ENCODE results near the gene DLGAP1.
"Not testable (repeated sequence)": the region's sequence is repeated elsewhere in the genome, so short reads cannot be mapped to it uniquely, and the experiment has no call there.

DLGAP1 gene

DNA sequence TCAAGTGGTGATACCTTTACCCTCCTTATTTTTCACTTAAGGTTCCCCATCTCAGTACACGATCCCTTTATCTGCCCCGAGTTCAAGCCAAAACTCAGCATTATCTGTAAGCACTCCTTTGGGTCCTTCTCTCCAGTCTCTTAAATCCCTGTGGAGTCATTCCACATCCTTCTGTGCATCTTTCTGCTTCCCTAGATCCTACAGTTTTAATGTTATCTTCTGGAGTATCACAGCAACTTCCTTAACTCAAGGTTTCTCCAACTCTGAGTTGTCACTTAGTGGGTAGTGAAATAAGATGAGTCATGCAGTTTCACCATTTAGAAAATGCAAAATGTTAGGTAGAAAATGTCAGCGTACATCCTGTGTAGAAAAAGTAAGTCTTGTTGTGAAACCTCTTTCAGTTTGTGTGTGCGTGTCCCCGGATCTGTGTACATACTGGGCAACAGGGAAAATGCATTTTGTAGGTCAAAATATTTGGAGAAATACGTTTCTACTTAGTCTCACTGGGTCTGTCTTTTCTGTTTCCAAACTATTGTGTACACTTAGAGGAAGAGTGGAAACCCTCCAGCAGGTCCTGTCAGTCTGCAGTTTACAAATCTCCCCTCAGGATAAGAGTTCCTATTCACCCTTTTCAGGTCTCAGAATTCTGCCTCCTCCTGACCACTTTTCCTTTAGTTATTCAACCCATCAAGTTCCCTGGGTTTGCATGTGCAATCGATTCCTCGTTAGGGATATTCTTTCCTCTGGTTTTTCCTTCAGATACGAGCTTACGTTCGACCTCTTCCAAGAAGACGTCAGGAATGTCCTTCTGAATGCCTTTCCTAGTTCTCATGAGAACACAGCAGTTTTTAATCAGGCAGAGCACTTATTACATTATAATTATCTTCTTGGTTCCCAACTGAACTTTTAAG, 850.4 kb downstream of the DLGAP1 start:
- Histone ChIP-seq H3K4me1 (ENCODE audit: insufficient read depth, low read length) (peaks cover 20% of the 10 kb centered on the region; the same call in 1 of the 2 replicates), H3K27ac (ENCODE audit: low read length) (peak overlapping the region; percentile 99), H3K9ac (ENCODE audit: low read depth, low read length) (peak overlapping the region; percentile 99), H3K36me3 (ENCODE audit: insufficient read depth, low read depth, low read length) (peaks cover 31% of the 10 kb centered on the region), H3K27me3 (ENCODE audit: insufficient read depth, low read length) (no peaks in the 10 kb centered on the region), H3K4me3 (ENCODE audit: low read length) (peak overlapping the region; percentile 97), H3K9me3 (ENCODE audit: insufficient read depth, low read depth, low read length) (no peaks in the 10 kb centered on the region)

DNA sequence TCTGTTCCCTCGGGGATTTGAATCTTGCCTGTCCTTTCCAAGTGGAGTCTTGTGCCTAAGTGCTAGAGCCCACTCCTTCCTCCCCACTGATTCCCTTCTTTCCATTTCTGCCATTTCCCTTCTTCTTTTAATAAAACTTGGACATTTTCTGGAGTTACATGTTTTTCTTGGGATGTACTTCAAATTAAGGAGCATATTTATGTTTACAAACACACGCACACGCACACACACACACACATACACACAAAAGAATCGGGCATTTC, 850.9 kb downstream of the DLGAP1 start:
- Histone ChIP-seq H3K27ac (ENCODE audit: low read length) (peak overlapping the region; percentile 99), H3K36me3 (ENCODE audit: insufficient read depth, low read depth, low read length) (peaks cover 31% of the 10 kb centered on the region), H3K4me3 (ENCODE audit: low read length) (peak overlapping the region; percentile 97), H3K4me1 (ENCODE audit: insufficient read depth, low read length) (peaks cover 20% of the 10 kb centered on the region; the same call in 1 of the 2 replicates), H3K27me3 (ENCODE audit: insufficient read depth, low read length) (no peaks in the 10 kb centered on the region), H3K9me3 (ENCODE audit: insufficient read depth, low read depth, low read length) (no peaks in the 10 kb centered on the region), H3K9ac (ENCODE audit: low read depth, low read length) (peak overlapping the region; percentile 99)

DNA sequence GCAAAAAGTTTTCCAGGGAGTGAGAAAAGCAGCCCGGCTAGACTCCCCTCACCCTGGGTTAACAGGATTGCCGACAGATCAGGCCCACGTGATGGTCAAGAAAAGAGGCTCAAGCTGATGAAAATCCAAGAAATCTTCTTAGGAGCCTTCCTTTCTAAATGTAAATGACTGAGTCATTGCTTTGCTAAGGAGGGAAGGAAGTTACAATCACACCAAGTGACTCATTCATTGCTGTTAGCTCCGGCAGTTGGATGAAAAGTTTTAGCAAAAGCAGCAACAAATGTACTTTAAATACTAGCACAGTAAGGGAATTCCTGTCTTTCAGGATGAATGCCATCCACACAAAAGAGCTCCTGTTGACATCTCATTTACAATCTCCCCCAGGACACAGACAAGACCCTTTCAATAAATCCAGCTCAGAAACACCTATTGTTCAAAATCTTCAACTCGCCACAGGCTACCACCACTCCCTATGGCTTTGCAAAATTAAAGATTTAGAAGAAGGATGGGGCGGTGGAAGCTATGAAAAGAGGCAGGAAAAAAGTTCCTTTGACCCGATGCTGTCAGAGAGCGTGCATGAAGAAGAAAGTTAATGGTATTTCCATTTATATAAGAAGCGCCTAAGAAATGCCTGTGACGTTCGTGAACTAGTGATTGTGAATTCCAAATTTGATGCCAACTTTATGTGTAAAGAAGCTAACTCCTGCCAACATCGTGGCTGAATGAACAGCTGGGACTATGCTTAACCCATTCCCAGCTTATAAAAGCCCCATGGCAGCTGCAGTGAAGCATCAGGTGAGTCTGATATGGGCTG, 851.5 kb downstream of the DLGAP1 start:
- peak overlapping the region; percentile 99 for H3K27ac ChIP-seq (ENCODE audit: low read length)

DNA sequence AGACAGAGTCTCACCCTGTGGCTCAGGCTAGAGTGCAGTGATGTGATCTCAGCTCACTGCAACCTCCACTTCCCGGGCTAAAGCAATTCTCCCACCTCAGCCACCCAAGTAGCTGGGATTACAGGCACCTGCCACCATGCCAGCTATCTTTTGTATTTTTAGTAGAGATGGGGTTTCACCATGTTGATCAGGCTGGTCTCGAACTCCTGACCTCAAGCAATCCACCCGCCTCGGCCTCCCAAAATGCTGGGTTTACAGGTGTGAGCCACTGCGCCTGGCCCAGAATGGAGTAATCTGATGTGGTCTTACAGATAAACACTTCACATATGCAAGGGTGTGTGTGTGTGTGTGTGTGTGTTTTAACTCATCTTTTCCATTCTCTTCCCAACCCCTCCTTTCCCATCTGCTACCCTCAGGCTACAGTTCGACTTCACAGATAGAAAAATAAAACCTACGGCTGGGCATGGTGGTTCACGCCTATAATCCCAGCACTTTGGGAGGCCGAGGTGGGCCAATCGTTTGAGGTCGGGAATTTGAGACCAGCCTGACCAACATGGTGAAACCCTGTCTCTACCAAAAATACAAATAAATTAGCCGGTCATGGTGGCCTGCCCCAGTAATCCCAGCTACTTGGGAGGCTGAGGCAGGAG, 853.9 kb downstream of the DLGAP1 start:
- H3K9ac ChIP-seq (ENCODE audit: low read depth, low read length); H3K4me3 ChIP-seq (ENCODE audit: low read length); H3K27me3 ChIP-seq (ENCODE audit: insufficient read depth, low read length); H3K9me3 ChIP-seq (ENCODE audit: insufficient read depth, low read depth, low read length); H3K36me3 ChIP-seq (ENCODE audit: insufficient read depth, low read depth, low read length): not testable (repeated sequence)
- Histone ChIP-seq H3K27ac (ENCODE audit: low read length) (peak overlapping the region; percentile 25), H3K4me1 (ENCODE audit: insufficient read depth, low read length) (peaks cover 14% of the 10 kb centered on the region; the same call in 1 of the 2 replicates)

More for the DNA sequence above, 851.5 kb downstream of the DLGAP1 start:
- Histone ChIP-seq H3K9ac (ENCODE audit: low read depth, low read length) (peak overlapping the region; percentile 99), H3K36me3 (ENCODE audit: insufficient read depth, low read depth, low read length) (peaks cover 30% of the 10 kb centered on the region), H3K4me3 (ENCODE audit: low read length) (peak overlapping the region; percentile 97), H3K27me3 (ENCODE audit: insufficient read depth, low read length) (no peaks in the 10 kb centered on the region), H3K4me1 (ENCODE audit: insufficient read depth, low read length) (peaks cover 20% of the 10 kb centered on the region; the same call in 1 of the 2 replicates), H3K9me3 (ENCODE audit: insufficient read depth, low read depth, low read length) (no peaks in the 10 kb centered on the region)

DNA sequence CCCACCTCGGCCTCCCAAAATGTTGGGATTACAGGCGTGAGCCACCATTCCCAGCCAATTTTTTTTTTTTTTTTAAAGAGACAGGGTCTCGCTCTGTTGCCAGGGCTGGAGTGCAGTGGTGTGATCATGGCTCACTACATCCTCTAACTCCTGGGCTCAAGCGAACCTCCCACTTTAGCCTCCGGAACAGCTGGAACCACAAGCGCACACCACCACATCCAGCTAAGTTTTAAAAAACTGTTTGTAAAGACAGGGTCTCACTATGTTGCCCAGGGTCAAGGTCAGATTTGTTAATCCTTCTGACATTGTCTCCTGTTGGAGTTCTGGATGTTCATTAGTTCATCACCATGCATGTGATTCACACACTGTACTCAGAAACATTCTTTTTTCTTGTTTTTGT, 855.2 kb downstream of the DLGAP1 start:
- Histone ChIP-seq H3K9me3 (ENCODE audit: insufficient read depth, low read depth, low read length) (no peaks in the 10 kb centered on the region), H3K36me3 (ENCODE audit: insufficient read depth, low read depth, low read length) (no peaks in the 10 kb centered on the region), H3K9ac (ENCODE audit: low read depth, low read length) (no peak overlapping the region), H3K4me1 (ENCODE audit: insufficient read depth, low read length) (peaks cover 21% of the 10 kb centered on the region), H3K27ac (ENCODE audit: low read length) (no peak overlapping the region), H3K4me3 (ENCODE audit: low read length) (no peak overlapping the region), H3K27me3 (ENCODE audit: insufficient read depth, low read length) (no peaks in the 10 kb centered on the region)

DNA sequence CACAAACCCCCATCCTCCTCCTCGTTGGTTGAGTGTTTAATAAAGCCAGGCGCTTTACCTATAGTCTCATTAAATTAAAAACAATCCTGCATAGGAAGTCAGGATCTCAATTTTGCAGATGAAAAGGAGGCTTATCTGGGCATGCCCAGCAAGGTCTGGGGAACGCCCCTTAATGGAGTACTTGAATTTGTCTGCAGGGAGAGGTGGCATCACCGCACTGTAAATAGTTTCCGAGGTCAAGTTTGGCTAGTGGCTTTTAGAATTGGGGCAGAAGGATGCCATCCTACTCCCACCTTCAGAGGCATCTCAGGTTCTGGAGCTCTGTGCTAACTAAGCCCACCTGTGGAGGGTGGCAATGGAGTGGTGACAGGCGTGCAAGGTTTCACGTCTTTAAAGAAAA, 855.9 kb downstream of the DLGAP1 start:
- H3K27ac ChIP-seq (ENCODE audit: low read length), result no peak overlapping the region
- H3K27me3 ChIP-seq (ENCODE audit: insufficient read depth, low read length), result no peaks in the 10 kb centered on the region
- peaks cover 27% of the 10 kb centered on the region for H3K4me1 ChIP-seq (ENCODE audit: insufficient read depth, low read length)
- no peaks in the 10 kb centered on the region for H3K9me3 ChIP-seq (ENCODE audit: insufficient read depth, low read depth, low read length)
- no peak overlapping the region for H3K9ac ChIP-seq (ENCODE audit: low read depth, low read length)
- no peak overlapping the region for H3K4me3 ChIP-seq (ENCODE audit: low read length)
- H3K36me3 ChIP-seq (ENCODE audit: insufficient read depth, low read depth, low read length), result no peaks in the 10 kb centered on the region

DNA sequence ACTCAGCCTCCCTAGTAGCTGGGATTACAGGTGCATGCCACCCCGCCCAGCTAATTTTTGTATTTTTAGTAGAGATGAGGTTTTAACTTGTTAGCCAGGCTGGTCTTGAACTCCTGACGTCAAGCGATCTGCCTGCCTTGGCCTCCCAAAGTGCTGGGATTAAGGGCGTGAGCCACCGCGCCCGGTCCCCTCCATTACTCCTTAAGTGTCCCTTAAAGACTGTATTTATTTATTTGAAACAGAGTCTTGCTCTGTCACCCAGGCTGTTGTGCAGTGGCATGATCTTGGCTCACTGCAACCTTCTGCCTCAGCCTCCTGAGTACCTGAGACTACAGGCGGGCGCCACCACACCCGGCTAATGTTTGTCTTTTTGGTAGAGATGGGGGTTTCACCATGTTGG, 856.5 kb downstream of the DLGAP1 start:
- H3K4me1 ChIP-seq (ENCODE audit: insufficient read depth, low read length), result peaks cover 30% of the 10 kb centered on the region

DNA sequence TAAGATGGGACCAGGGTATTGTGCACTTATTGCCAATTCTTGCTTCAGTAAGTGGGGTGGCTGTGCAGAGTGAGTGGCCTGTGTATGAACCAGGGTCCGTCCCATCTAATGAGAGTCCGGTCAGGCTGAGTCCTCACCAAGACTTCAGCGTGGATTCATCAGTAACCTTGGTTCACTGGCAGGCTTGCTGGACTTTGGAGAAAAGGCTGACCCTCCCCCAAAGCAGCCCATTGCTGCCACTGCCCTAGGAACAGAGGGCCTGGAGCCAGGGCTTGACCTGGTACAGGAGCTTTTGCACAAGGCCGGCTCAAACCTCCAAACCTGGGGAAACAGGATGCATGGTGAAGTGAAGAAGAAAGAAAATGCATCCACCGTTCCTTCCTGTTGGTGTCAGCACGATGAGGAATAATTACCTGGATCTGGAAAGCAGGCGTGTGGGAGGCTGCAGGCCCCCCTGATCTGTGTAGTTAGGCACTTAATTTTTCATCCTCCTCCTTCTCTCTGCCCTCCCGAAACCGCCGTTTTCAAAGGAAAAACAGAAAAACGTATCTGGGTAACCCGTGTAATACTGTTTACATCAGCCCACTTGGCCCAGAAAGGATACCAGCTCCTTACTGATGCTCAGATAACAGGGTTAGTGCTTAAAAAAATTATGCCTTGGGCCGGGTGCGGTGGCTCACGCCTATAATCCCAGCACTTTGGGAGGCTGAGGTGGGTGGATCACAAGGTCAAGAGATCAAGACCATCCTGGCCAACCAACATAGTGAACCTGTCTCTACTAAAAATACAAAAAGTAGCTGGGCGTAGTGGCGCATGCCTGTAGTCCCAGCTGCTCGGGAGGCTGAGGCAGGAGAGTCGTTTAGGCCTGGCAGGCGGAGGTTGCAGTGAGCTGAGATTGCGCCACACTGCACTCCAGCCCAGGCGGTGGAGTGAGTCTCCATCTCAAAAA, 857.4 kb downstream of the DLGAP1 start:
- Histone ChIP-seq H3K9me3 (ENCODE audit: insufficient read depth, low read depth, low read length) (no peaks in the 10 kb centered on the region), H3K27me3 (ENCODE audit: insufficient read depth, low read length) (peaks cover 3% of the 10 kb centered on the region; the same call in 1 of the 2 replicates), H3K27ac (ENCODE audit: low read length) (peak overlapping the region; percentile 56), H3K4me1 (ENCODE audit: insufficient read depth, low read length) (peaks cover 31% of the 10 kb centered on the region), H3K4me3 (ENCODE audit: low read length) (no peak overlapping the region), H3K9ac (ENCODE audit: low read depth, low read length) (no peak overlapping the region; the same call in 1 of the 2 replicates), H3K36me3 (ENCODE audit: insufficient read depth, low read depth, low read length) (no peaks in the 10 kb centered on the region)

More for the DNA sequence above, 856.5 kb downstream of the DLGAP1 start:
- no peak overlapping the region for H3K4me3 ChIP-seq (ENCODE audit: low read length)
- H3K27ac ChIP-seq (ENCODE audit: low read length), result no peak overlapping the region
- no peaks in the 10 kb centered on the region for H3K27me3 ChIP-seq (ENCODE audit: insufficient read depth, low read length)
- no peaks in the 10 kb centered on the region for H3K36me3 ChIP-seq (ENCODE audit: insufficient read depth, low read depth, low read length)
- H3K9ac ChIP-seq (ENCODE audit: low read depth, low read length), result no peak overlapping the region
- H3K9me3 ChIP-seq (ENCODE audit: insufficient read depth, low read depth, low read length), result no peaks in the 10 kb centered on the region

DNA sequence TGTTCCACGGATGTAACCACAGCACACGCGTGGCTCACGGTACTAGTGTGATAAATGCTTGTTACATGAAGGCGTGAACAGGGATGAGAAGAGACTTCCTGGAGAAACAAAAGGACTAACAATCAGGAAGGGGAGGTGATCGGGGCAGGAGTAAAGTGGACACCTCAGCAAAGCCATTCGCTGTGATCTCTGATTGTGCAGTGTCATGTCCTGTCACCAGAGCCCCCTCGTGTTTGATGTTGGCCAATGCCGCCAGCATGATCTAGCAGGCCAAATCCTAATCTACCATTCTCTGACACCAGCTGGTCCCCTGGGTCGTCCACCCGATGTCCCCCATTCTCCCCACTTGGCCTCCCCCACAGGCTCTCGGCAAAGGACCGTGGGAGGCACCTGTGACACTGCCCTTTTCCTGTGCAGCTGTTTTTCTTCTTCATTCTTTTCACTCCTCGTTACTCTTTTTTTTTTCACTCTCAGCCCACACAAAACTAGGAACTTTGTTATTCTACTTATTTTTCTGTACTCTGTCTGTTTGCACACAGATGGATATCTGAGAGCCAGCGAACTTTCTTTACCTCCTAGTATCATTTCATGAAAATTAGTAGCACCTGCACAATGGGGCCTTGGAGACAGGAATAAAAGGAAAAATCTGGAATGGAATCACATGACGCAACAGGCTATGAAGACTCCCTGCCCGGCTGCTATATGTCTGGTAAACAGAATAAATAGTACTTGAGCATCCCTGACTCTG, 858.3 kb downstream of the DLGAP1 start:
- no peaks in the 10 kb centered on the region for H3K9me3 ChIP-seq (ENCODE audit: insufficient read depth, low read depth, low read length)
- no peak overlapping the region for H3K4me3 ChIP-seq (ENCODE audit: low read length)
- H3K36me3 ChIP-seq (ENCODE audit: insufficient read depth, low read depth, low read length), result no peaks in the 10 kb centered on the region
- H3K27me3 ChIP-seq (ENCODE audit: insufficient read depth, low read length), result peaks cover 11% of the 10 kb centered on the region
- peak overlapping the region; percentile 5; the same call in 1 of the 2 replicates for H3K9ac ChIP-seq (ENCODE audit: low read depth, low read length)
- H3K4me1 ChIP-seq (ENCODE audit: insufficient read depth, low read length), result peaks cover 27% of the 10 kb centered on the region
- peak overlapping the region; percentile 56 for H3K27ac ChIP-seq (ENCODE audit: low read length)

DNA sequence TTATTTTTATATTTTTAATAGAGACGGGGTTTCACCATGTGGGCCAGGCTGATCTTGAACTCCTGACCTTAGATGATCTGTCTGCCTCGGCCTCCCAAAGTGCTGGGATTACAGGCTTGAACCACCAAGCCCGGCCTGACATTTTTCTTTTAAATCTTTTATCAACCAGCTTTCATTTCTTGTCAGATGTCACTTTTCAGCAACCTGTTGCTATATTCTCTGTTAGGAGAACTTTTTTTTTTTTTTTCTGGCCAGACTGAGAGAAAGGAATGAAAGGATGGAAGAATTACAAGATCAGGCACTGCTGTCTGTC, 858.8 kb downstream of the DLGAP1 start:
- Histone ChIP-seq H3K27me3 (ENCODE audit: insufficient read depth, low read length) (peaks cover 17% of the 10 kb centered on the region), H3K4me3 (ENCODE audit: low read length) (no peak overlapping the region), H3K9me3 (ENCODE audit: insufficient read depth, low read depth, low read length) (no peaks in the 10 kb centered on the region), H3K4me1 (ENCODE audit: insufficient read depth, low read length) (peaks cover 27% of the 10 kb centered on the region), H3K27ac (ENCODE audit: low read length) (no peak overlapping the region), H3K9ac (ENCODE audit: low read depth, low read length) (no peak overlapping the region), H3K36me3 (ENCODE audit: insufficient read depth, low read depth, low read length) (no peaks in the 10 kb centered on the region)
